ENCODE data around the gene ITGB8. TPM values are rescaled to one million over a fixed set of nuclear protein-coding genes. Genes with fewer than 3 reads are reported as not detected.

Gene ITGB8
- 1.5 and 2.2 TPM in 2 replicates for total RNA-seq (2014; rRNA removed; shearing (Covaris generic))

DNA sequence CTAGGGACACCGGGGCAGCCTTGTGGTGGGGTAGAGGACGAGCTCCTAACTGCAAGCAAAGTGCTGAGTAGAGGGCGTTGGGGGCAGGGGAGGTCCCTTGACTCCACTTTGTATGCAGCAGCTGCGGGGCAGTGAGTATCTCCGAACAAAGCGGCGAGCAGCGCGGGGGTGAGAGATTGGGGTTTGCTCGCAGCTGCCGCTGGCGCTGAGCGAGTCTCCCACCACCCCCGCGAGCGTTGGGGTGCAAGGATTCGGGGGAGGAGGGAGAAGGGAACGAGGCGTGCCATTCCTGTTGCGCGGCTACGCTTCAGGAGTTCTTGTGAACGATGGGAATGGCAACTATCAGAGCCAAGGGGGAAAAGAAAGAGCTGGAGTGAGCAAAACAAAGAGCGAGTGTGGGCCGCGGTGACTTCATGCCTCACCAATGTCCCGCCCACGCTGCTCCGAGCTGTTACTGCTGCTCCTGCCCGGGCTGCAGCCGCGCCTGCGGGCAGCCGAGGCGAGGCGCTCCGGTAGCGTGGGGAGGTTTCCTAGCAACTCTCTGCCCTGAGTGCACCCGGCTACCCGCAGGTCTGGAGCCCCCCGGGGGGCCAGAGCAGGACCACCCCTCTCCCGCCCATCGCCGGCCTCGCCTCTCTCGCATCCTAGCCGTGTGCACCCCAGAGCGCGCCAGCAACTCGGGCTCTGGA is at the start of gene ITGB8:
ITGB8 (plus strand) TSS at position 662 of the 689 bp plus-strand sequence. CDS start 907 bp downstream, outside the sequence.
- peak within 1 kb of the TSS; percentile 60 for H3K4me3 ChIP-seq (ENCODE audit: insufficient read depth, low read depth, low read length)
- peaks cover 23% of the 10 kb centered on the region for H3K27me3 ChIP-seq (ENCODE audit: control insufficient read depth, insufficient read depth, low read length)
- peak; percentile 75 for DNase-seq
- no peaks in the 10 kb centered on the region for H3K36me3 ChIP-seq (replicated peaks; ENCODE audit: control insufficient read depth, insufficient read depth, low read length)

GRCh38 chr7:20282959-20283358 is 47.7 kb upstream of the ITGB8 start:
- Histone ChIP-seq H3K36me3 (replicated peaks; ENCODE audit: control insufficient read depth, insufficient read depth, low read length) (no peaks in the 10 kb centered on the region), H3K4me3 (ENCODE audit: insufficient read depth, low read depth, low read length) (no peak overlapping the region), H3K27me3 (ENCODE audit: control insufficient read depth, insufficient read depth, low read length) (no peaks in the 10 kb centered on the region)
- DNase-seq = no peak

DNA sequence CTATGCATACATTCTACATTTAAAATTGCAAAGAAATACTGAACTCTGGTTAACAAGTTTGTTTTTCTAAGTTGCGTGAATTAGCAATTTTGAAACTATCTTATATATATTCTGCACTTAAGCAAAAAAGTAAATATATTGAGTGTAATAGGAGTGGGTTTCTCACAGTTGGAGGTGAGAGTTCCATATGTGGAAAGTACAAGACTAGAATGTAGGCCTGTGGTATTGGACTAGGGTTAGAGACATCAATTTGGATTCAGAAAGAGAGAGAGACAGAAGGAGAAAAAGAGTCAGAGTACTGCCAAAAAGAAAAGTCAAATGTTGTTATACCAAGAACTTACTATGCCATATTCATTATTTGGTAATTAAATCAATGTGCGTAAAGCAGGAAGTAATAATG is 47.3 kb upstream of the ITGB8 start:
- H3K4me3 ChIP-seq (ENCODE audit: insufficient read depth, low read depth, low read length) = no peak overlapping the region
- H3K27me3 ChIP-seq (ENCODE audit: control insufficient read depth, insufficient read depth, low read length) = no peaks in the 10 kb centered on the region
- H3K36me3 ChIP-seq (replicated peaks; ENCODE audit: control insufficient read depth, insufficient read depth, low read length) = no peaks in the 10 kb centered on the region
- no peak for DNase-seq

DNA sequence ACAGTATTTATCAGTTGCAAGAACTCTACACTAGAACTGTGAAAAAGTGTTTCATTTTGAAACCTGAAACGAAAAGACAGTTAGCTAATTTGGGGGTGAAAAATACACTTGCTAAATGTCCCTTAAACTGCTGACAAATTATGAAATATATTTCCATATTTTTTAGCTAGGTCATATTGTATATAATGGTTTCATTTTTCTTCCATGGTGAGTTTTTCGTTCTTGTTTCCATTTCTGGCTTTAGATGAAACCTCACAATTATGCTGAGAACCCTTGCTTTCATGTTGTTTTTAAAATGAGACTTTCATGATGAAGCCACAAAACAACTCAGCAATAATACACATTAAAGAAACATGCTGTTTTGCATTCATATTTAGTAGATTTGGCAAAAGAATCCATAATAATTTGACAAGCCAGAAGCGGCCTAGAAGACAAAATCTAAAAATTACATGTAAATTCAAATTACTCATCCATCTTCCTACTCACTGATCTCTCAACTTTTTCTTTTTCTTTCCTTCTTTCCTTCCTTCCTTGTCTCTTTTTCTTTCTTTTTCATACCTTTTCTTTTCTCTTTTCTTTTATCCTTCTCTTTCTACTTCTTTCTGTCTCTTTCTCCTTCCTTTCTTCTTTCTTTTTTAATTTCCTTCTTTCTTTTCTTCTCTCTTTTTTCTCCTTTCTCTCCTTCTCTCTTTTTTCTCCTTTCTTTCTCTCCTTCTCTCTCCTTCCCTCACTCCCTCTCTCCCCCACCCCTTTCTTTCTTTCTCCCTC is 46.5 kb upstream of the ITGB8 start:
- H3K36me3 ChIP-seq (replicated peaks; ENCODE audit: control insufficient read depth, insufficient read depth, low read length) = no peaks in the 10 kb centered on the region
- DNase-seq = no peak
- H3K4me3 ChIP-seq (ENCODE audit: insufficient read depth, low read depth, low read length) = no peak overlapping the region
- no peaks in the 10 kb centered on the region for H3K27me3 ChIP-seq (ENCODE audit: control insufficient read depth, insufficient read depth, low read length)

DNA sequence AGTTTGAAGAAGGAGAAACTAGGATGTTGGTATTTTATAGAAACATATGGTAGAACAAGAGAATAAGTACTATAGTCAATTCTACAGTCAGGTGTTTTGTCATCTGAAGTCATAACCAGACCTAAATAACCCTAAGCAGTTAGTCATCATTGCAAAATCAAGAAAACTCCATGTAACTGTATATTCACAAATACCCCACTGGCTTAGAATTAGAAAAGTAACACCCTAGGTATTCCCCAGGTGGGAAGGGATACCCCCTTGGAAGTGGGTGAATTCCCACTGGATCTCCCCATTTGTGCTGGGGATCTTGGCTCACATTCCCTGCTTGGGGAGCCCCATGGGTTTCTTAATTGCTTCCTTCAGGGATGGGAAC is 45.9 kb upstream of the ITGB8 start:
- Histone ChIP-seq H3K4me3 (ENCODE audit: insufficient read depth, low read depth, low read length) (no peak overlapping the region), H3K36me3 (replicated peaks; ENCODE audit: control insufficient read depth, insufficient read depth, low read length) (no peaks in the 10 kb centered on the region), H3K27me3 (ENCODE audit: control insufficient read depth, insufficient read depth, low read length) (no peaks in the 10 kb centered on the region)
- DNase-seq = no peak

DNA sequence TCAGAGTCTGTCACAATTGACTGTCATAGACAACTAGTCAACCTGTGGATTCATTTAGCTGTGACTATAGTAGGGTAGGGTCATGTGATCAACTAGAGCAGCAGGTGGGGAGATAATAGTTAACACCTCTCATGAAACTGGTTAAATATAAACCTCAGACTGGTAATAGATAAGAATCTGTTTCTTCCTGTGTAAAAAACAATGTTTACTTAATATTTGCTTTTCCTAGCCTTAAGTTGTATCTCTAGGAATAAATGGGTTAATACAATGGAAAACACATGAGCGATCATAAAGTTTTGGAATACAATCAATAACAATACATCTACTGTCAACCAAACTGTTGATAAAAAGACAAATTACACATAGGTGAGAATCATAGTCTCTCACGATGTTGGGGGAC is 43.4 kb upstream of the ITGB8 start:
- Histone ChIP-seq H3K27me3 (ENCODE audit: control insufficient read depth, insufficient read depth, low read length) (no peaks in the 10 kb centered on the region), H3K4me3 (ENCODE audit: insufficient read depth, low read depth, low read length) (no peak overlapping the region), H3K36me3 (replicated peaks; ENCODE audit: control insufficient read depth, insufficient read depth, low read length) (no peaks in the 10 kb centered on the region)
- no peak for DNase-seq

DNA sequence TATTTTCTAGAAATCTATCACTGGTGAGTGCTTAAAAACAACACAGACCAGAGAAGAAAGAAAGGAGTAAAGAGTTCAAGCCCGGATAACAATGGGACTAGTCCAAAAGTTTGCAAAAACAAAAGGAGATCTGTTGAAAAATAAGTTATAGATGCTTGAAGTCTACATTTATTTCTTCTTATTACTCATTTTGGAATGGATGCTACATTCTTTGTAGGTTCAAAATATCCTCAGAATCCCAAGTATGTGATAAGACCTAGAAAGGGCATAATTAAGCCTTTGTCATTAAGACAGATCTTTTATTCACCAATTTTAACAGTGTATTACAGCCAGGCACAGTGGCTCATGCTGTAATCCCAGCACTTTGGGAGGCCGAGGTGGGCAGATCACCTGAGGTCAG is 42.7 kb upstream of the ITGB8 start:
- H3K36me3 ChIP-seq (replicated peaks; ENCODE audit: control insufficient read depth, insufficient read depth, low read length) = no peaks in the 10 kb centered on the region
- H3K4me3 ChIP-seq (ENCODE audit: insufficient read depth, low read depth, low read length) = no peak overlapping the region
- H3K27me3 ChIP-seq (ENCODE audit: control insufficient read depth, insufficient read depth, low read length) = no peaks in the 10 kb centered on the region
- DNase-seq = no peak

- no peaks in the 10 kb centered on the region for H3K36me3 ChIP-seq (replicated peaks; ENCODE audit: control insufficient read depth, insufficient read depth, low read length)
- H3K4me3 ChIP-seq (ENCODE audit: insufficient read depth, low read depth, low read length) = no peak overlapping the region
- H3K27me3 ChIP-seq (ENCODE audit: control insufficient read depth, insufficient read depth, low read length) = no peaks in the 10 kb centered on the region
- DNase-seq = no peak
Observed at GRCh38 chr7:20290505-20291111, 40.1 kb upstream of the ITGB8 start.

DNA sequence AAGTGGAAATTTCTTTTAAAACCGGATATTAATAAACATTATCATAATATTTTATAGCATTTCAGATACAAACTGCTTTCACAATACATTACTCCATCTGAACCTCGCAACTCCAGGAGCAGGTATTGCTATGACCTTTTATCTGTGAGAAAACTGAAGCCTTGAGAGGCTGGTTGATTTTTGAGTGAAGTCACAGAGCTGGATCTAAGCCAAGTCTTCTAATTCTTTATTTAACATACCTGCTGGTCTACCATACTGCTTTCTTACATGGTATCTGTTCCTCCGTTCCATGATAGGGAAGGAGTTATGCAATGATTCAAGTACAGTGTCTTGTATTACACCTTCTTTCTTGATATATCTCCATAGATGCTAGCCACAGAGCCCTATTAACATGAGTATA is 37.4 kb upstream of the ITGB8 start:
- DNase-seq = no peak
- H3K4me3 ChIP-seq (ENCODE audit: insufficient read depth, low read depth, low read length) = no peak overlapping the region
- H3K36me3 ChIP-seq (replicated peaks; ENCODE audit: control insufficient read depth, insufficient read depth, low read length) = no peaks in the 10 kb centered on the region
- no peaks in the 10 kb centered on the region for H3K27me3 ChIP-seq (ENCODE audit: control insufficient read depth, insufficient read depth, low read length)

DNA sequence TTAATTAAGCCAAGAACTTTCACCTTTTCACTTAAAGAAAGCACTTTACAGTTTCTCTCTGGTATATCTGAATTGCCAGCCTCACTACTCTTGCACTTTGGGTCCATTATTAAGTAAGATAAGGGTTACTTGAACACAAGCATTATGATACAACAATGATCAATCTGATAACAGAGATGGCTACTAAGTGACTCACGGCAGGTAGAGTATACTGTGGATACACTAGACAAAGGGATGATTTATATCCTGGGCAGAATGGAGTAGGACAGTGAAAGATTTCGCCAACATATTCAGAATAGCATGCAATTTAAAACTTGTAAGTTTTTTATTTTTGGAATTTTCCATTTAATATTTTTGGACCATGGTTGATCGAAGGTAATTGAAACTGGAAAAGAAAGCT is 34.3 kb upstream of the ITGB8 start:
- H3K4me3 ChIP-seq (ENCODE audit: insufficient read depth, low read depth, low read length) = no peak overlapping the region
- H3K36me3 ChIP-seq (replicated peaks; ENCODE audit: control insufficient read depth, insufficient read depth, low read length) = no peaks in the 10 kb centered on the region
- no peaks in the 10 kb centered on the region for H3K27me3 ChIP-seq (ENCODE audit: control insufficient read depth, insufficient read depth, low read length)
- no peak for DNase-seq

GRCh38 chr7:20296901-20297300 is 33.8 kb upstream of the ITGB8 start:
- Histone ChIP-seq H3K27me3 (ENCODE audit: control insufficient read depth, insufficient read depth, low read length) (no peaks in the 10 kb centered on the region), H3K36me3 (replicated peaks; ENCODE audit: control insufficient read depth, insufficient read depth, low read length) (no peaks in the 10 kb centered on the region), H3K4me3 (ENCODE audit: insufficient read depth, low read depth, low read length) (no peak overlapping the region)
- DNase-seq = no peak

- Histone ChIP-seq H3K4me3 (ENCODE audit: insufficient read depth, low read depth, low read length) (no peak overlapping the region), H3K36me3 (replicated peaks; ENCODE audit: control insufficient read depth, insufficient read depth, low read length) (no peaks in the 10 kb centered on the region), H3K27me3 (ENCODE audit: control insufficient read depth, insufficient read depth, low read length) (no peaks in the 10 kb centered on the region)
- no peak for DNase-seq
Observed at GRCh38 chr7:20298486-20298901, 32.2 kb upstream of the ITGB8 start.

- no peaks in the 10 kb centered on the region for H3K36me3 ChIP-seq (replicated peaks; ENCODE audit: control insufficient read depth, insufficient read depth, low read length)
- no peak overlapping the region for H3K4me3 ChIP-seq (ENCODE audit: insufficient read depth, low read depth, low read length)
- DNase-seq = no peak
- H3K27me3 ChIP-seq (ENCODE audit: control insufficient read depth, insufficient read depth, low read length) = no peaks in the 10 kb centered on the region
Observed at GRCh38 chr7:20299145-20299544, 31.6 kb upstream of the ITGB8 start.

GRCh38 chr7:20299647-20300312 is 30.9 kb upstream of the ITGB8 start:
- Histone ChIP-seq H3K36me3 (replicated peaks; ENCODE audit: control insufficient read depth, insufficient read depth, low read length) (no peaks in the 10 kb centered on the region), H3K4me3 (ENCODE audit: insufficient read depth, low read depth, low read length) (no peak overlapping the region), H3K27me3 (ENCODE audit: control insufficient read depth, insufficient read depth, low read length) (no peaks in the 10 kb centered on the region)
- DNase-seq = no peak

Measured in H7 (cell line).